NB4 (cell line): ENCODE data around the gene SMCR8.
"Not testable (repeated sequence)": the region's sequence is repeated elsewhere in the genome, so short reads cannot be mapped to it uniquely, and the experiment has no call there.

Experiments
- DNase-seq: peaks from one replicate; pipeline ENCODE4 v3.0.0; 2010; ENCODE audit warnings: low read depth
- H3K4me3 ChIP-seq: one replicate; pipeline ENCODE4 v1.5.1; 2011; ENCODE audit warnings: mild to moderate bottlenecking, low read depth, low read length, moderate library complexity
- CTCF ChIP-seq: IDR thresholded peaks from one replicate; pipeline ENCODE4 v1.5.1; 2012; ENCODE audit warnings: low read depth, low read length
- MAX ChIP-seq: IDR thresholded peaks from 2 replicates; pipeline ENCODE4 v1.6.1; 2011; ENCODE audit warnings: low read depth, low read length
- MYC ChIP-seq: IDR thresholded peaks from 2 replicates; pipeline ENCODE4 v1.6.1; 2011; ENCODE audit warnings: low read depth, low read length
- POLR2A ChIP-seq: IDR thresholded peaks from 2 replicates; pipeline ENCODE4 v1.6.1; 2011; ENCODE audit warnings: mild to moderate bottlenecking; ENCODE audit not compliant: insufficient read length; ENCODE audit errors: extremely low read depth

The SMCR8 gene

GRCh38 chr17:18364166-18364565 lies 49.1 kb downstream of the SMCR8 start:
- DNase-seq: no peak
- no peak overlapping the region for H3K4me3 ChIP-seq
- TF ChIP-seq MAX: no peak
- TF ChIP-seq CTCF: no peak
- TF ChIP-seq POLR2A: no peak
- TF ChIP-seq MYC: no peak

GRCh38 chr17:18368946-18369345 lies 53.9 kb downstream of the SMCR8 start:
- H3K4me3 ChIP-seq: no peak overlapping the region
- DNase-seq: no peak
- TF ChIP-seq CTCF: no peak
- TF ChIP-seq POLR2A: no peak
- TF ChIP-seq MYC: no peak
- TF ChIP-seq MAX: no peak

GRCh38 chr17:18370761-18371160 lies 55.7 kb downstream of the SMCR8 start:
- DNase-seq: no peak
- TF ChIP-seq POLR2A (no peak), MAX (no peak), CTCF (no peak), MYC (no peak)
- no peak overlapping the region for H3K4me3 ChIP-seq

- no peak overlapping the region for H3K4me3 ChIP-seq
- DNase-seq: no peak
- TF ChIP-seq POLR2A: no peak
Observed at GRCh38 chr17:18371455-18371854, 56.4 kb downstream of the SMCR8 start.

- DNase-seq: not testable (repeated sequence)
Observed at GRCh38 chr17:18373181-18373580, 58.1 kb downstream of the SMCR8 start.

GRCh38 chr17:18374216-18374615 lies 59.1 kb downstream of the SMCR8 start:
- no peak for DNase-seq
- H3K4me3 ChIP-seq: no peak overlapping the region
- TF ChIP-seq POLR2A (no peak), MYC (no peak), MAX (no peak), CTCF (no peak)

More at GRCh38 chr17:18373181-18373580, 58.1 kb downstream of the SMCR8 start:
- H3K4me3 ChIP-seq: not testable (repeated sequence)
